Heart left ventricle (tissue), 13 donors: ENCODE data around the gene ATRN.

Experiments
- POLR2A ChIP-seq, 2 donors: fragments of 450-650 bp; IDR thresholded peaks; one replicate each; pipeline ENCODE4 v1.6.1; 2017; ENCODE audit warnings: antibody characterized with exemption in 2 of 2, mild to moderate bottlenecking in 2 of 2, moderate library complexity in 2 of 2
- TF ChIP-seq, protein P1 (sequence below), 12 donors: fragments of 200-600 bp; sonication (generic) in 4 of 12; IDR thresholded peaks; one replicate each; pipeline versions ENCODE4 v1.5.0 to v1.8.0; 2018 to 2022; ENCODE audit warnings: antibody characterized with exemption in 12 of 12, mild to moderate bottlenecking in 5 of 12
- donor health status: ischemic (EF 13 %, LVEDD 7.1; RV severe dilation, severe dysfunction).
- donor health status: DM: no; HTN: yes; CAD: no.
- donor health status: DM: no; HTN: no; CAD: no.
- donor health status: ischemic (EF 25% LVEDD 6.9; RV normal size, moderate dysfunction).
- donor health status: ischemic (EF 25% LVEDD 5.7; RV mildly dilated, moderate dysfunction).
- donor health status: ischemic (EF 35%, LVEDD 5.7; RV mildly dilated, moderate dysfunction).
- donor health status: nonischemic (EF 11% LVEDD 7.7; RV severe dilation, severe dysfunction).
- donor health status: DM: yes; HTN: yes; CAD: no.
- donor health status: PGD.
- donor health status: ischemic (EF 29% LVEDD 5.4; RV normal size, mild dysfunction).
- donor health status: nonischemic (EF 23%, LVEDD 6.1; RV moderate dilation, normal function).

- no peak for TF ChIP-seq POLR2A (IDR thresholded peaks at IDR 0.05)
- TF ChIP-seq, protein P1, sequence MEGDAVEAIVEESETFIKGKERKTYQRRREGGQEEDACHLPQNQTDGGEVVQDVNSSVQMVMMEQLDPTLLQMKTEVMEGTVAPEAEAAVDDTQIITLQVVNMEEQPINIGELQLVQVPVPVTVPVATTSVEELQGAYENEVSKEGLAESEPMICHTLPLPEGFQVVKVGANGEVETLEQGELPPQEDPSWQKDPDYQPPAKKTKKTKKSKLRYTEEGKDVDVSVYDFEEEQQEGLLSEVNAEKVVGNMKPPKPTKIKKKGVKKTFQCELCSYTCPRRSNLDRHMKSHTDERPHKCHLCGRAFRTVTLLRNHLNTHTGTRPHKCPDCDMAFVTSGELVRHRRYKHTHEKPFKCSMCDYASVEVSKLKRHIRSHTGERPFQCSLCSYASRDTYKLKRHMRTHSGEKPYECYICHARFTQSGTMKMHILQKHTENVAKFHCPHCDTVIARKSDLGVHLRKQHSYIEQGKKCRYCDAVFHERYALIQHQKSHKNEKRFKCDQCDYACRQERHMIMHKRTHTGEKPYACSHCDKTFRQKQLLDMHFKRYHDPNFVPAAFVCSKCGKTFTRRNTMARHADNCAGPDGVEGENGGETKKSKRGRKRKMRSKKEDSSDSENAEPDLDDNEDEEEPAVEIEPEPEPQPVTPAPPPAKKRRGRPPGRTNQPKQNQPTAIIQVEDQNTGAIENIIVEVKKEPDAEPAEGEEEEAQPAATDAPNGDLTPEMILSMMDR (IDR thresholded peaks at IDR 0.05): no peak
These were observed 169.4 kb downstream of the ATRN start for GRCh38 chr20:3640259-3640658.
